Skin epidermis (tissue), 12 donors: ENCODE measurements around the gene PNPLA2.

Experiments
- H3K27ac ChIP-seq, 21 experiments: fragments of 200-600 bp; sonication (generic) in 11 of 21; one replicate each; pipeline ENCODE4 v1.5.0; 2020; ENCODE audit warnings: mild to moderate bottlenecking in 3 of 21, inconsistent platforms in 2 of 21, moderate library complexity in 2 of 21
- H3K4me3 ChIP-seq, 7 experiments: fragments of 200-600 bp; sonication (generic) in 2 of 7; one replicate each; pipeline ENCODE4 v1.5.0; 2020; ENCODE audit warnings: inconsistent platforms in 2 of 7, mild to moderate bottlenecking in 2 of 7, moderate library complexity in 1 of 7

The PNPLA2 gene

DNA sequence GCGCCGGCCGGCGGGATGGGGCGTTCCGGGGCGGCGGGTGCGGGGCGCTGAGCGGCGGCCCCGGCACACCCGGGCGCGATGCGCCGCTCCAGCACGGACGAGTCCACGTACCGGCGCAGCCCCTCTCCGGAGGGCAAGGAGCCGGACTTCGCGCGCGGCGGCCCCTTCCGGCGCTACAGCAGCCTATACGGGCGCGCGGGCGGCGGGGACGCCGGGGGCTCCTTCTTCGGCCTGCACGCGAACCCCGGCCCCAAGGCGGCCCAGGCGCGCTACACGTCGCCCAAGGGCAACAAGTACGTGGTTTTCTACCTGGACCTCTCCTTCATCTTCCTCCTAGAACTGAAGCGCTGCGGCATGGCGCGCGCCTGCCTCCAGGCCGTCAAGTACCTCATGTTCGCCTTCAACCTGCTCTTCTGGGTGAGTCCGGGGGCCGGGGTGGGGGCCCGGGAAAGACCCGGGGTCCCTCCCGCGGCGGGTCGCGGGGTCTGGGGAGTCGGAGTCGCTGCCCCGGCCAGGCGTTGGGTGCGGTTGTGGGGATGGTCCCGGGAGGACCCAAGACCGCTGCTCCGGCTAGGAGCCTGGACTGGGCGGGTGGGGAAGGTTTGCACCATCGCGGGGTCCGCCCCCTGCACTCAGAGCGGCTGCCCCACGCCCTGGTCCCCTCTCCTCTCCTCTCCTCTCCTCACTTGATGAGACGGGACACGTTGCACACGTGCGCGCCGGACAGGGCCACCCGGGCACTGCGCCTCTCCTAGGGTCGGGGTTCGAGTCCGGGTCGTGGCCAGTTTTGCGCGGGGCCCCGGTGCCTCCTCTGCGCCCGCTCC, 31.4 kb downstream of the PNPLA2 start:
- peak overlapping the region in 4 of 7 experiments; percentile 29 to 47 (median 40) for H3K4me3 ChIP-seq
- peak overlapping the region in 1 of 21 experiments; percentile 25 for H3K27ac ChIP-seq

DNA sequence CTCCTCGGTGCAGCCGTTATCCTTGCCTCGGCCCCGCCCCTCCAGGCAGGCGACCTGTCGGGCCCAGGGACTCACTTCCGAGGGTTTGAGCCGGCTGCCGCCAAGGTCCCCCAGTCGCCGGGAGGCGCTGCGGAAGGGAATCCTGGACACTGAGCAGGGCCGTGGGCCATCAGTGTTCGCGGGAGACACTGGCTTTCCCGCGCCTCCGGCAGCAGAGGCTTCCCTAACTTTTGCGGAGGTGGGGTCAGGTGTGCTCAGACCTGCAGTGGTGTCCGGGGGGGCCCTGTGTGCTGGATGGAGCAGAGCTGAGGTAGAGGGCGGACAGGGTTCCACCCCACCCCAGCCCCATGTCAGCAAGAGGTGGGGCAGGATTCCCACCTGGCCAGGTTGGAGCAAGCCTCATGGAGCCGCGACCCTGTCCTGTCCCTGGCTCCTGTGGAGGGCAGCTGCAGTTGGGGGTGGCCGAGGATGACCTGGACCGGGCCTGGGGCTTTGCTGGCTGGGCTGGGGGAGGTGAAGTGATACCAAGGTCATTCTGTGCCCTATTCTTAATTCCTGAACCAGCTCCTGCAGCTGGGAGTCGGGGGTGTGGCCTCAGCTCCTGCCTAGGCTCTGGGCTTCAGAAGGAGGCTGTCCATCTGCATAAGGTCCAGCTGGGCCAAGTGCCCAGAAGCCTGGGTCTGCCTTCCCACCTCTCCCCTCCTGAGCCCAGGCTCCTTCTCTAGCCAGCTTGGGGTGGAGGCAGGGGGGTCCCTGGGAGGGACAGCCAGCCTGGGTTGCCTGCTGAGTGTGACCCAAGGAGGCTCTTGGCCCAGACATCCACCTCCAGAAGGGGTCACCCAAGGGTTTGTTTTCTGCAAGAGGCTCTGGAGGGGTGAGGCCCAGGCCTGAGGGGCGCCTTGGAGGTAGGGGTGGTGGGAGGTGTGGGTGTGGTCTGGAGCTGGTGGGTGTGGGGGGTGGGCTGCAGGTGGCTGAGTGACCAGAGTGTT, 32.4 kb downstream of the PNPLA2 start:
- H3K4me3 ChIP-seq = peak overlapping the region in 2 of 7 experiments; percentile 29 to 44
- H3K27ac ChIP-seq = no peak overlapping the region

DNA sequence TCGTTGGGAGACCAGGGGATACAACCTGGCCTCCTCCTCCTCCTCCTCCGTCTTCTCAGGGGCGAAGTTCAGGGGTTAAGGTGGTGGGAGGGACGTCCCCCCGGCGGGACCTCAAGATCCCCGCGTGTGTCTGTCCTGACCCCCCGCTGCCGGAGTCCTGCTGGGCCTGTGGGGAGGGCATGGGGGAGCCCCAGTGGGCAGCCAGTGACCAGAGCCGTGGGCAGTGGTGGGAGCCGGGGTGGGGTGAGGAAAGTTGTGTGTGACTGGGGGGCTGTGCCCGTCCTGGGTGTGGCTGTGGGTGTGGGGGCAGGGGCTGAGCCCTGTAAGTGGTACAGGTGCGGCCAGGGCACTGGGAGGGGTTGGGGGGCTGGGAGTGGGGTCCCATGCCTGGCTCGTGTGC, 34.0 kb downstream of the PNPLA2 start:
- peak overlapping the region in 2 of 21 experiments; percentile 40 to 47 for H3K27ac ChIP-seq
- no peak overlapping the region for H3K4me3 ChIP-seq

DNA sequence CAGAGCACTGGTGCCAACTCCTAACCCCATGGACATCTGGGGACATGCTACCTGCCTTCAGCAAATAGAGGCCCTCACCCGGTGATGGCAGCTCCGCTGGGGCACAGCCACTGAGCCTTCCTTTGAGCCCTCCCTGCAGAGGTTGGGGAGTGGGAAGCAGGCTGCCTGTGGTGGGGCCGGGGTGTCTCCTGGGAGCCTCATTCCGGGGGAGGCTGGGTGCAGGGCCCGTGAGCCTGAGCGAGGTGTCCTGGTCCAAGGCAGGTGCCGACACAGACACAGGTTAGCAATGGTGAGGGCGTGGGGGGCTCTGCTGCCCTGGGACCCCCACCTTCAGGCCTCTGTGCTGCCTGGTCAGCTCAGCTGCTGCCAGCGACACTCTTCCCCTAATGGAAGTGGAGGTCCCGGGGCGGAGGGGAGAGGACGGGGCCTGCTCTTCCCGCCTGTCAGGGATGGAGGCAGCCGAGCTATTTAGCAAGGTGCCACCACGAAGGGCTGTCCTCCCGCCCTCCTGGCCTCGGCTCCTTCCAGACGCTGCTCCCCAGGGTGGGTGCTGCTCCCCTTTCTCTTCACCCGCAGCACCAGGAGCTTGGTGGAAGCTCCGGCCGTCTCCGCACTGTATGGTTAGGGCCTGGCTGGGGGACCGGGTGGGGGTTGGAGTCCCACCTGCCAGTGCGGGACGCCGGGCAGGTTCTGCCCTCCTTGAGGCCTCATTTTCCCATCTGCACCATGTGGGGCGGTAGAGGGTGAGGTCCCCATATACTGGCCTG, 35.2 kb downstream of the PNPLA2 start:
- Histone ChIP-seq H3K4me3 (no peak overlapping the region), H3K27ac (peak overlapping the region in 1 of 21 experiments; percentile 14)

DNA sequence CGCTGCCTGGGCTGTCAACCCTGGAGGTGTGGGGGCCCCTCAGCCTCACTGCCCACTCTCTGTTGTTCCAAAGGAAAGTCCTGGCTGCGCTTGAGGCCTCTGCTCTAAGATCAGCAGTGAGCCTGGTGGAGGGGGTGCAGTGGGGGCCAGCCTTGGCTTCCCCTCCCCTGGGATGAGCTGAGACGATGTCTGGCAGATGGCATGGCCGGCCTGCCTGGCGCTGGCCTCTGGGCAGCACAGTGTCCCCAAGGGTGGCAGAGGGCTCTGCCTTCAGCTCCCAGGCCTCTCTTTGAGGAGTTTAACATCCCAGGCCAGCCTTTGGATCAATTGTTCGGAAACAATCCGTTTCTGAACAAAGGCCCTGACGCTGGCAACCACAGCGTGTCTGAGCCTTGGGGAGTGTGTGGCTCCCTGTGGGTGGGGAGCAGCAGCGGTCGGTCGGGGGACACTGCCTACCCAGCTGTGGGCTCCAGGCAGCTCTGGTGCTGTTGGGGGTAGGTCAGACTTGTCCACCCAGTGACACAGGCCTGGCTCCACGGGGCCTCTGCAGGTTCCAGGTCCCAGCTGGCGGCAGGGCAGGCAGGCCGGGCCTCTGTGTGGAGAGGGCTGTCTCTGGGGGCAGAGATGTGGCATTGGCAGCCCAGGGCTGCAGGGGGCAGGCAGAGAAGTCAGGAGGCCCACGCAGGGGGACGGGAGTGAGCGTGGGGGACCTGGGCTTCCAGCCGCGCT, 36.1 kb downstream of the PNPLA2 start:
- H3K27ac ChIP-seq = peak overlapping the region in 1 of 21 experiments; percentile 20
- H3K4me3 ChIP-seq = no peak overlapping the region

DNA sequence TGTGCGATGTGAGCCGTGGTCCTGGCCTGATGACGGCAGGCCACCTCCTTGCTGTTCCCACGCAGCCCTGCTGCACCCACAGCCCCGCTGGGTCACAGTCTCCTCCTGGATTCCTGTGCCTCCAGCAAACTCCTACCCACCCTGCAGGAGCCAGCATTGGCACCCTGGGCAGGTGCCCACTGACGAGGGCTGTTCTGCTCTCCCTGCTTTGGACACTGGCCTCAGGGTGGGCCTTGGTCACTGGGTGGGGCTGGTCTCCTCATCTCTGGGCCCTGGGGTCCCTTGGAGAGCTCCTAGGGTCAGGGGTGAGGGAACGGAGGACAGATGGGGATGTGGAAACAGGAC, 36.6 kb downstream of the PNPLA2 start:
- Histone ChIP-seq H3K27ac (peak overlapping the region in 1 of 21 experiments; percentile 20), H3K4me3 (no peak overlapping the region)

DNA sequence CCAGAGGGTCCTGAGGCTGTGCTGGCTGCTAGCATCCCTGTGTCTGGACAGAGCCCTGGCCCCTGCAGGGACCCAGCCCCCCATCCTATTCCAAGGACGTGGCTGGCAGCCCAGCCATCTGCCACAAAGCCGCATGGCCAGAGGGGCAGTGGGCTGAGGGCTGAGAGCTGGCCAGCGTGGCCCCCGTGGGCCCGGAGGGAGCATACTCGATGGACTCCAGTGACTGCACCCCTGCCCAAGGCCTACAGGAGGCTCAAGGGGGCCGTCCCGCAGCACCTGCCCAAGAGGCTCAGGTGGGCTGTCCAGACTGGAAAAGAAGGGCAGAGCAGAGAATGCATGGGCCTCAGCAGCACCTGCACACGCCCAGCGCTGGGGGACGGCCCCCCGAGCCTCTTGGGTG, 37.1 kb downstream of the PNPLA2 start:
- H3K4me3 ChIP-seq = no peak overlapping the region
- no peak overlapping the region for H3K27ac ChIP-seq

DNA sequence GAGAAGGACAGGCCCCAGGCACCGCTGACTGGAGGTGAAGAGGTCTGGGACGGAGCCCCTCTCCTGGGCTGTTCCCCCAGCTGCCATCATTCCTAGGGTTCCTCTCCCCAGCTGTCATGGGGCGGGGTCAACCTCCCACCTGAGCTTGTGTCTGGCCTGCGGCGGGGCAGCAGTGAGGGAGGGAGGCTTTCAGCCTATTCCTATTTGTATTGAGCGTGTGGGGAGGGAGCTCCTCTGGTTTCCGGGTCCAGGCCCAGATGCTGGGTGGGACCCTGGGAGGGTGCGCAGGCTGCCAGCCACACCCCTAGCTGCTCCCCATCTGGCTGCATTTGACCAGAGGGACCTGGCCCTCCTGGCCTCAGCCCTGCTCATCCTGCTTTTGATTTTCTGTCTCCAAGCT, 37.7 kb downstream of the PNPLA2 start:
- Histone ChIP-seq H3K27ac (no peak overlapping the region), H3K4me3 (no peak overlapping the region)

DNA sequence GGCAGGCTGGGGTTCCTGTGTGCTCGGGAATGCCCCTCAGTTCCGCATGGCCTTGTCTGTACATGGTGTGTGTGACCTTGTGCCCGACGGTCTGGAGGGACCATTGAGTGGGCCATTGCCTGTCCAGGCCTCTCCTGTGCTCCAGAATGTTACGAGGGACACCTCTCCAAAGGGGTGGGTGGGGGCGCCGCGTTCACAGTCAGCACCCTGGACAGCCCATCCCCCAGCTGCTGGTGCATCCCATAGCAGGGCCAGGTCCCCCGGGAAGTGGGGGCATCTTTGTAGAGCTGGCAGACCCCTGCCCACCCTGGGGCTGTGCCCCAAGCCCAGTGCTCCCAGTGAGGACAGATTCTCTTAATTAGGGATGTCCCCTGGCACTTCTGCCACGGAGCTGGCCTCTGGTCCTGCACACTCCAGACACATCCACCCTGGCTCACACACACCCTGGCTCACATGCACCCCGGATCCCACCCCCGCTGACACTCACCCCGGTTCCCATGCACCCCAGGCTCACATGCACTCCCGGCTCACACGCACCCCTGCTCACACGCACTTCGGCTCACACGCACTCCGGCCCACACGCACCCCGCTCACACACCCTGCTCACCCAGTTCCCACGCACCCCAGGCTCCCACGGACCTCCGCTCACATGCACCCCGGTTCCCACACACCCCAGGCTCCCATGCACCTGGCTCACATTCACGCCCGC, 39.5 kb downstream of the PNPLA2 start:
- no peak overlapping the region for H3K4me3 ChIP-seq
- H3K27ac ChIP-seq = no peak overlapping the region

DNA sequence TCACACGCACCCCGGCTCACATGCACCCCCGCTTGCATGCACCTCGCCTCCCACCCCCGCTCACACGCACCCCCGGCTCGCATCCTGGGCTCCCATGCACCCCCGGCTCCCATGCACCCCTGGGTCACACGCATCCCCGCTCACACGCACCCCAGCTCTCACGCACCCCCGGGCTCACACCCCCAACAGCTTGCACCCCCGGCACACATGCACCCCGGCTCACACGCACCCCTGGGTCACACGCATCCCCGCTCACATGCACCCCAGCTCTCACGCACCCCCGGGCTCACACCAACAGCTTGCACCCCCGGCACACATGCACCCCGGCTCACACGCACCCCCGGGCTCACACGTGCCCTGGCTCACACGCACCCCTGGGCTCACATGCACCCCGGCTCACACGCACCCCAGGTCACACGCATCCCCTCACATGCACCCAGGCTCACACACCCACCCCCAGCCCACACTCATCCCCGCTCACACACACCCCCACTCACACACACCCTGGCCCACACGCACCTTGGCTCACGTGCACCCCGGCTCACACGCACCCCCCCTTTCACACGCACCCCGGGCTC, 40.1 kb downstream of the PNPLA2 start:
- no peak overlapping the region for H3K4me3 ChIP-seq
- H3K27ac ChIP-seq = no peak overlapping the region

DNA sequence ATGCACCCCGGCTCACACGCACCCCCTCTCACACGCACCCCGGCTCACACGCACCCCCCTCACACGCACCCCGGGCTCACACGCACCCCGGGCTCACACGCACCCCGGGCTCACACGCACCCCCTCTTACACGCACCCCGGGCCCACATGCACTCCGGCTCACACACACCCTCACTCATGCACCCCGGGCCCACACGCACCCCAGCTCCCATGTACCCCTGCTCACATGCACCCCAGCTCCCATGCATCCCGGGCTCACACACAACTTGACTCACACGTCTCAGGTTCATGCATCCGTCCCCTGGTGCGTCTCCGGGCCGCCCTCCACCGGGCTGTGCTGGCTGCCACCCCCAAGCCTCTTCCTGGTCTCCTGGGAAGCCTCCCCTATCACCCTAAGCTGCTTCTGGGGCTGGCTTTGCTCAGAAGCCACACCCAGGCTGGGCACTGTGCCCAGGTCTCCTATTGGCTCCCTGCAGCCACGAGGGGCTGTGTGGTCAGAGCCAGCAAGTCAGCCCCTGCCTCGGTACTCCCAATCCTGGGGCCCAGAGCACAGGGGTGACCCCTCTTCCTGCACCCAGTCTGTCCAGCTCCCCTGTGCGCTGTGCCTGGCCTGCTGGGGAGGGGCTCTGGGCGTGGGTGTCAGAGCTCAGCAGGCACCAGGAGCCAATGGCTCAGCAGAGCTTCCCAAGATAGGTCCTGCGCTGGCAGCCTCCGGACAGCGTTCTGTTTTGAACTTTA, 40.8 kb downstream of the PNPLA2 start:
- Histone ChIP-seq H3K4me3 (peak overlapping the region in 2 of 7 experiments; percentile 9 to 10), H3K27ac (peak overlapping the region in 3 of 21 experiments; percentile 7 to 19 (median 7))

DNA sequence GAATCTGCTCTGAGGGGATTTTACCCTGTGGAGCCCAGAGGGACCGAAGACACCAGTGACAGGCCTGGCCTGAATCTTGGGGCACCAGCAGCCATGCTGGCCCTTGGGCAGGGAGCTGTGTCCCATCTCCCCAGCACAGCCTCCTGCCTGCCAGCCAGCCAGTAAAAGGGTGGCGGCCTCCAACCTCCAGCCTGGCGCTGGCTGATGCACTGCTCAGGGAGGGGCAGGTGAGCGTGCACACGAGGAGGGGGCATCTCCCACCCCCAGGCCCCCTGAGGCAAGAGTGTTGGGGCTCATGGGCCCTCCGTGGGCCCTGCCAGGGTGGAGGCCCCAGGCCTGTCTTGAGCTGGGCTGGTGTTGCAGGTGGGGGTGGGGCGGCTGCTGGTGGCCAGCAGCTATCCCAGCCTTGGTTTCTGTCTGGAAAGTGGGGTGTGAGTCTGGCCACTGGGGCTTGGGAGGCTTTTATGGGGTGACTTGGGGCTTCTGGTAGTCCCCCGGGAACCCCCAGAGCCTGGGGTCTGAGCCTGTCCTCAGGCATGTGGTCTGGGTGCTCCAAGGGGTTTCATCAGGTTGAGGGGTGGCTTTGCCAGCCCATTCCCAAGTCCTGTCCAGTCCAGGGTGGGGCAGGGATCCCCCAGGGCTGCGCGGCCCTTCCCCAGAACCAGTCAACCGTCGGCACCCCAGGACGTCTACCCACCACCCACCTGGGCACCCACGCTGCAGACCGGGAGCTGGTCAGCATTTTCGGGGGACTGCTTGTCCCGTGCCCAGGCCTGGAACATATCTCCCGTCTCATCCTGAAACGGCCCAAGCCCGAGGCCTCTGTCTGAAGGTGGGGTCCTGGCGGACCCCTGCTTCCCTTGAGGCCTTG, 41.8 kb downstream of the PNPLA2 start:
- peak overlapping the region in 3 of 21 experiments; percentile 7 to 19 (median 7) for H3K27ac ChIP-seq
- no peak overlapping the region for H3K4me3 ChIP-seq

DNA sequence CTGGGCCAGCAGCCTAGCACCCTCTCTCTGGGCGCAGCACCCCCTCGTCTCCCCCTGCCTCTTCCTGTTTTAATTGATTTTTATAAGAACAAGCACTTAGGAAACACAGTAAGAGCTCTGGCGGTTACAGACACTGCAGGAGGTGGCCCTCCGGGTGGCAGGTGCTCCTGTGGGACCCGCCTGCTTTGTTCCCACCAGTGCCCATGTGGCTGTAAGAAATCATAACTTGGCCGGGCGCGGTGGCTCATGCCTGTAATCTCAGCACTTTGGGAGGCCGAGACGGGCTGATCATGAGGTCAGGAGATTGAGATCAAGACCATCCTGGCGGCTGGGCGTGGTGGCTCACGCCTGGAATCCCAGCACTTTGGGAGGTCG, 42.4 kb downstream of the PNPLA2 start:
- Histone ChIP-seq H3K27ac (no peak overlapping the region), H3K4me3 (no peak overlapping the region)

DNA sequence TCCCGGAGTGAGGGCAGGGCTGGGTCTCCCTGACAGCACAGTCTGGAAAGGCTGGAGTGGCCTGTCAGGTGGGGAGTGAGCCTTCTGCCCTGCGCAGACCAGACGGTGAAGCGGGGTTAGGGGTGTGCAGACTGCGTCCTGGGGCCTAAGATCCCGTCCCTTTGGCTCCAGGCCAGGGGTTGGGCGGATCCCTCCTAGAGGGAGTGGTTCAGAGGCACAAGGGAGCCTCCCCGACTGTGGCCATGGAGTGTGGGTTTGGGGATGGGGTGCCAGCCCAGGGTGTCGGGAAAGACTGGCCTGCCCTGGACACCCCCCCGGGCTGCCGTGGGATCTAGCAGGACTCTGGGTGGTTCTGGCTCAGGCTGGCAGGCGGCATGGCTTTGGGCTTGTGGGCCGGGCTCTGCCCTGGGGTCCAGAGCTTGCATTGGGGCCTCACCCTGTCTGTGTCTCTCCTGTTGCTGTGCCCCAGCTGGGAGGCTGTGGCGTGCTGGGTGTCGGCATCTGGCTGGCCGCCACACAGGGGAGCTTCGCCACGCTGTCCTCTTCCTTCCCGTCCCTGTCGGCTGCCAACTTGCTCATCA, 43.5 kb downstream of the PNPLA2 start:
- H3K27ac ChIP-seq = peak overlapping the region in 2 of 21 experiments; percentile 28 to 43

DNA sequence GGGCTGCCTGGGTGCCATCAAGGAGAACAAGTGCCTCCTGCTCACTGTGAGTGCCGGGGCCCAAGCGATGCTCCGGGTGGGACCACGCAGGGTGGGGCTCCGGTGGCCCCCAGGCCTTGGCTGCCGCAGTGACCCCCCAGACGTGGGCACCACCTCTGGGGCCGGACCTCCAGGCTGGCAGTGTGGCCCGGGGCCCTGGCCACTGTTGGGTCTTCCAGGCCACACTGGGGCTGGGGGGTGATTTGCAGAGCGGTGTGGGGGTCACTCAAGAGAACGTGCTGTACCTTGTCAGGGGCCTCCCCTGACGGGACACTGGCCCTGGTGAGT, 43.9 kb downstream of the PNPLA2 start:
- no peak overlapping the region for H3K4me3 ChIP-seq
- H3K27ac ChIP-seq = no peak overlapping the region

More for the DNA sequence above, 43.5 kb downstream of the PNPLA2 start:
- H3K4me3 ChIP-seq = no peak overlapping the region
